ENCODE measurements around the gene BTBD17. TPM values are rescaled to one million over a fixed set of nuclear protein-coding genes. Genes with fewer than 3 reads are reported as not detected.
A peak's percentile ranks its signal among the peaks of the same experiment; 100 is the strongest.

The BTBD17 gene
- polyA plus RNA-seq, 3 donors: not detected

GRCh38 chr17:74380086-74380958 lies 18.7 kb upstream of the BTBD17 start:
- Histone ChIP-seq H3K9me3 (replicated peaks in 1 of 2; ENCODE audit: control insufficient read depth in 1 of 2, insufficient read depth in 1 of 2, low read length in 2 of 2) (no peaks in the 10 kb centered on the region), H3K27me3 (ENCODE audit: control insufficient read depth in 2 of 2, insufficient read depth in 2 of 2, low read length in 2 of 2) (no peaks in the 10 kb centered on the region), H3K27ac (ENCODE audit: low read depth in 1 of 2, low read length in 2 of 2) (no peak overlapping the region), H3K36me3 (replicated peaks in 1 of 2; ENCODE audit: control insufficient read depth in 1 of 2, insufficient read depth in 2 of 2, low read length in 2 of 2) (no peaks in the 10 kb centered on the region), H4K20me1 (ENCODE audit: insufficient read depth, low read length) (no peaks in the 10 kb centered on the region), H3K79me2 (ENCODE audit: insufficient read depth, low read length) (no peaks in the 10 kb centered on the region), H2AFZ (ENCODE audit: insufficient read depth, low read depth, low read length, poor library complexity, severe bottlenecking) (peak overlapping the region; percentile 53), H3K4me3 (replicated peaks in 1 of 3; ENCODE audit: low read depth in 2 of 3, low read length in 3 of 3) (peak overlapping the region in 1 of 3 experiments; percentile 43), H3K4me1 (ENCODE audit: control insufficient read depth in 1 of 2, insufficient read depth in 2 of 2, low read length in 2 of 2) (peaks cover 8 to 15% of the 10 kb centered on the region in 2 donors), H3K9ac (ENCODE audit: insufficient read depth, low read length, poor library complexity, severe bottlenecking) (no peak overlapping the region), H3K4me2 (replicated peaks; ENCODE audit: extremely low read depth, low read length, poor library complexity, severe bottlenecking) (peak overlapping the region; percentile 56)
- H3K4me1 Mint-ChIP-seq: peaks cover 13% of the 10 kb centered on the region
- H3K9me3 Mint-ChIP-seq: no peaks in the 10 kb centered on the region
- H3K36me3 Mint-ChIP-seq: no peaks in the 10 kb centered on the region
- TF ChIP-seq CTCF (IDR thresholded peaks at IDR 0.05): no peak
- no peak overlapping the region for H3K4me3 Mint-ChIP-seq
- H3K27me3 Mint-ChIP-seq (ENCODE audit: low read depth in 3 of 3): peaks cover 10 to 12% (median 11%) of the 10 kb centered on the region in 3 donors
- intact Hi-C loops (cut with micrococcal nuclease): loop anchor here in 1 of 2 donors (2.0 kb wide), 1 partner anchor 154 kb away; no protein-coding TSS in a partner anchor
- 42% methylated on average over 8 of the region's 17 CpGs for WGBS (ENCODE audit: insufficient coverage)
- H3K27ac Mint-ChIP-seq: peak overlapping the region in 3 of 7 donors; percentile 26 to 58 (median 46)
- no peak for DNase-seq

GRCh38 chr17:74379495-74380085 lies 17.9 kb upstream of the BTBD17 start:
- WGBS (ENCODE audit: insufficient coverage): 13% methylated on average over 13 of the region's 20 CpGs
- Mint-ChIP-seq H3K27ac (no peak overlapping the region), H3K9me3 (no peaks in the 10 kb centered on the region), H3K4me1 (peaks cover 13% of the 10 kb centered on the region), H3K27me3 (ENCODE audit: low read depth in 3 of 3) (peaks cover 7 to 12% (median 8%) of the 10 kb centered on the region in 3 donors), H3K4me3 (no peak overlapping the region), H3K36me3 (no peaks in the 10 kb centered on the region)
- Histone ChIP-seq H3K9me3 (replicated peaks in 1 of 2; ENCODE audit: control insufficient read depth in 1 of 2, insufficient read depth in 1 of 2, low read length in 2 of 2) (no peaks in the 10 kb centered on the region), H3K27ac (ENCODE audit: low read depth in 1 of 2, low read length in 2 of 2) (no peak overlapping the region), H3K4me3 (replicated peaks in 1 of 3; ENCODE audit: low read depth in 2 of 3, low read length in 3 of 3) (peak overlapping the region in 1 of 3 experiments; percentile 43), H3K9ac (ENCODE audit: insufficient read depth, low read length, poor library complexity, severe bottlenecking) (peak overlapping the region; percentile 19), H3K4me1 (ENCODE audit: control insufficient read depth in 1 of 2, insufficient read depth in 2 of 2, low read length in 2 of 2) (peaks cover 8 to 15% of the 10 kb centered on the region in 2 donors), H3K36me3 (replicated peaks in 1 of 2; ENCODE audit: control insufficient read depth in 1 of 2, insufficient read depth in 2 of 2, low read length in 2 of 2) (no peaks in the 10 kb centered on the region), H3K27me3 (ENCODE audit: control insufficient read depth in 2 of 2, insufficient read depth in 2 of 2, low read length in 2 of 2) (no peaks in the 10 kb centered on the region), H2AFZ (ENCODE audit: insufficient read depth, low read depth, low read length, poor library complexity, severe bottlenecking) (peak overlapping the region; percentile 53), H4K20me1 (ENCODE audit: insufficient read depth, low read length) (no peaks in the 10 kb centered on the region), H3K79me2 (ENCODE audit: insufficient read depth, low read length) (no peaks in the 10 kb centered on the region), H3K4me2 (replicated peaks; ENCODE audit: extremely low read depth, low read length, poor library complexity, severe bottlenecking) (peak overlapping the region; percentile 56)
- peak; percentile 76 to 84 (median 84) for DNase-seq
- peak; percentile 96 for TF ChIP-seq CTCF (IDR thresholded peaks at IDR 0.05)
- intact Hi-C loops (cut with micrococcal nuclease): loop anchor here (1.0 to 10.0 kb wide), 10 partner anchors 77 to 485 kb away; partner anchors contain the start of gene RAB37 (in 2 of the 2)

Measured in CD14-positive monocyte (primary cell).